ENCODE data around the gene GPR148.

Gene GPR148

GRCh38 chr2:130769343-130769907, 40.6 kb downstream of the GPR148 start:
- no peak for DNase-seq (ENCODE audit: low read depth in 3 of 3)

- DNase-seq (ENCODE audit: low read depth in 3 of 3): no peak
Measured at GRCh38 chr2:130776550-130776949, 47.7 kb downstream of the GPR148 start.

GRCh38 chr2:130778781-130779180, 49.9 kb downstream of the GPR148 start:
- DNase-seq (ENCODE audit: low read depth in 3 of 3): no peak

All from stimulated activated CD4-positive, alpha-beta T cell treated with anti-CD3 and anti-CD28 coated beads, TNF-alpha, amount 100 ng/mL, for 48 hours (primary cell).